Measurements from ENCODE around the gene AGBL1.

AGBL1 gene

DNA sequence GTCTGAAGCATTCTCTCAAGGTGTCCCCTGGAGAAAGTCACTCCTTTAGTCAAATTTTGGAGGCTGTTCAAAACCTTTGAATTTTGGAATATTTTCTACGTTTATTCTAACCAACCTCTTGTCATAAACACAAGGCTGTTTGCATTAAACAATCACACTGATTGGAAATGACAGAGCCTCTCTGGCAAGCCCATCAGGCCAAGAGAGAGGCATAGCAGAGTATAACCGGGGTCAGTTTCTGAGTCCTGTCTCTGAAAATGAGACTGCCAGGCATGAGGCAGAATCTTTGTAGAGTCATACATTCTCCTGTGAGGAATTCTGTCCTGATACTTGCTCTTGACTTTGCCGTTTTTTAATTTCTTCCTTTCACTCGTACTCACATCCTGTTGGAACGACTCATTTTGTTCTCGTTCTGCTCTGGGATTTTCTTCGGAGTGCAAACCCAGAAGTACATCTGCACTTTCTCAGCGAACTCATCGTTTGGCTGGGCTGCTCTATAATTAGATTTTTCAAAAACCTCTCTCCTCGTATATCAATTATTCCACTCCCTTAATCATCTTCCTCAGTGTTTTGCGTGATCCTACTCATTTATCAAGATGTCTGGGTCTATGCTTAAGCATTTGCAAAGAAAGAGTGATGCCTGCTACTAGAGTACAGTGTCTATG lies 114.2 kb downstream of the AGBL1 start:
- TF ChIP-seq, protein P1, sequence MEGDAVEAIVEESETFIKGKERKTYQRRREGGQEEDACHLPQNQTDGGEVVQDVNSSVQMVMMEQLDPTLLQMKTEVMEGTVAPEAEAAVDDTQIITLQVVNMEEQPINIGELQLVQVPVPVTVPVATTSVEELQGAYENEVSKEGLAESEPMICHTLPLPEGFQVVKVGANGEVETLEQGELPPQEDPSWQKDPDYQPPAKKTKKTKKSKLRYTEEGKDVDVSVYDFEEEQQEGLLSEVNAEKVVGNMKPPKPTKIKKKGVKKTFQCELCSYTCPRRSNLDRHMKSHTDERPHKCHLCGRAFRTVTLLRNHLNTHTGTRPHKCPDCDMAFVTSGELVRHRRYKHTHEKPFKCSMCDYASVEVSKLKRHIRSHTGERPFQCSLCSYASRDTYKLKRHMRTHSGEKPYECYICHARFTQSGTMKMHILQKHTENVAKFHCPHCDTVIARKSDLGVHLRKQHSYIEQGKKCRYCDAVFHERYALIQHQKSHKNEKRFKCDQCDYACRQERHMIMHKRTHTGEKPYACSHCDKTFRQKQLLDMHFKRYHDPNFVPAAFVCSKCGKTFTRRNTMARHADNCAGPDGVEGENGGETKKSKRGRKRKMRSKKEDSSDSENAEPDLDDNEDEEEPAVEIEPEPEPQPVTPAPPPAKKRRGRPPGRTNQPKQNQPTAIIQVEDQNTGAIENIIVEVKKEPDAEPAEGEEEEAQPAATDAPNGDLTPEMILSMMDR (IDR thresholded peaks at IDR 0.05; ENCODE audit: poor library complexity, severe bottlenecking): no peak
- no peaks in the 10 kb centered on the region for H3K9me3 ChIP-seq (ENCODE audit: severe bottlenecking)
- no peaks in the 10 kb centered on the region for H3K4me1 ChIP-seq (ENCODE audit: insufficient read depth, poor library complexity, severe bottlenecking)
- DNase-seq (ENCODE audit: low spot score) (no peak), ATAC-seq (ENCODE audit: low read depth) (no peak; the same call in 2 of the 3 replicates)
- peaks cover 7% of the 10 kb centered on the region for H3K27me3 ChIP-seq (ENCODE audit: insufficient read depth, poor library complexity, severe bottlenecking)
- H3K27ac ChIP-seq (ENCODE audit: poor library complexity, severe bottlenecking): no peak overlapping the region
- no peaks in the 10 kb centered on the region for H3K36me3 ChIP-seq (ENCODE audit: low read depth)
- no peak overlapping the region for H3K4me3 ChIP-seq (ENCODE audit: severe bottlenecking)

- ATAC-seq (ENCODE audit: low read depth): no peak
- H3K27ac ChIP-seq (ENCODE audit: poor library complexity, severe bottlenecking): no peak overlapping the region
- TF ChIP-seq, protein P1 (IDR thresholded peaks at IDR 0.05; ENCODE audit: poor library complexity, severe bottlenecking): no peak
Observed at GRCh38 chr15:86197770-86198169, 118.1 kb downstream of the AGBL1 start.

DNA sequence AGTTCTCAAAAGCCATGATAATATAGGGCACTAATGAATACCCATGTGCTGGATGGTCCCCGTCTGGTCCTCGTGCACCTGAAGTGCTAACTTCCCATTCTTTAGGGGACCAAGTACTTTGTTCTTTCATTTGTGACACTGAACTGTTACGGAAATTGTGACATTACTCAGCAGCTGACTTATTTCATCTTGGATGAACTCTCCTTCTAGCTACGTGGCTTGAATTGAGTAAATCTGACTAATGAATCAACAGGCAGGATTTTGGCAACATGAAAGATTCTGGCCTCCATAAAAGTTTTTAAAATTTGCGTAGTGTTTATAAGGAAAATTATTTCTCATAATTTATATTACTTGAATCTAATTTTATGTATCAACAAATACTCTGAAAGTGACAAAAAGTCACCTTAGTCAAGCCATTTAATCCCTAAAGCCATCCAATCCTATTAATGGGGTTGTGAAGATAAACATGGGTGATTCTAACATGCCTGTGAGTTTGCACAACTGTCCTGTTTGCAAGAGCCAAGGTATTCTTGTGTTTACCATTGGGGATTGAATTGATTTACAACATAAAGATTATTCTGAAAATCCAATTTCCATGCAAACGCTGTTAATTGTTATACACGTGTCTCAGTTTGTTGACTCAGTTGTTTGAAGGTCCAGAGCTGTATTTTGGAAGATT lies 119.9 kb downstream of the AGBL1 start:
- H3K36me3 ChIP-seq (ENCODE audit: low read depth): no peaks in the 10 kb centered on the region
- TF ChIP-seq, protein P1 (IDR thresholded peaks at IDR 0.05; ENCODE audit: poor library complexity, severe bottlenecking): no peak
- H3K4me1 ChIP-seq (ENCODE audit: insufficient read depth, poor library complexity, severe bottlenecking): no peaks in the 10 kb centered on the region
- DNase-seq (ENCODE audit: low spot score) (no peak), ATAC-seq (ENCODE audit: low read depth) (no peak)
- H3K4me3 ChIP-seq (ENCODE audit: severe bottlenecking): no peak overlapping the region
- peaks cover 9% of the 10 kb centered on the region for H3K27me3 ChIP-seq (ENCODE audit: insufficient read depth, poor library complexity, severe bottlenecking)
- H3K27ac ChIP-seq (ENCODE audit: poor library complexity, severe bottlenecking): no peak overlapping the region
- no peaks in the 10 kb centered on the region for H3K9me3 ChIP-seq (ENCODE audit: severe bottlenecking)

More at GRCh38 chr15:86197770-86198169, 118.1 kb downstream of the AGBL1 start:
- no peaks in the 10 kb centered on the region for H3K36me3 ChIP-seq (ENCODE audit: low read depth)
- no peak overlapping the region for H3K4me3 ChIP-seq (ENCODE audit: severe bottlenecking)
- H3K4me1 ChIP-seq (ENCODE audit: insufficient read depth, poor library complexity, severe bottlenecking): no peaks in the 10 kb centered on the region
- no peaks in the 10 kb centered on the region for H3K9me3 ChIP-seq (ENCODE audit: severe bottlenecking)
- no peak for DNase-seq (ENCODE audit: low spot score)
- H3K27me3 ChIP-seq (ENCODE audit: insufficient read depth, poor library complexity, severe bottlenecking): peaks cover 12% of the 10 kb centered on the region

DNA sequence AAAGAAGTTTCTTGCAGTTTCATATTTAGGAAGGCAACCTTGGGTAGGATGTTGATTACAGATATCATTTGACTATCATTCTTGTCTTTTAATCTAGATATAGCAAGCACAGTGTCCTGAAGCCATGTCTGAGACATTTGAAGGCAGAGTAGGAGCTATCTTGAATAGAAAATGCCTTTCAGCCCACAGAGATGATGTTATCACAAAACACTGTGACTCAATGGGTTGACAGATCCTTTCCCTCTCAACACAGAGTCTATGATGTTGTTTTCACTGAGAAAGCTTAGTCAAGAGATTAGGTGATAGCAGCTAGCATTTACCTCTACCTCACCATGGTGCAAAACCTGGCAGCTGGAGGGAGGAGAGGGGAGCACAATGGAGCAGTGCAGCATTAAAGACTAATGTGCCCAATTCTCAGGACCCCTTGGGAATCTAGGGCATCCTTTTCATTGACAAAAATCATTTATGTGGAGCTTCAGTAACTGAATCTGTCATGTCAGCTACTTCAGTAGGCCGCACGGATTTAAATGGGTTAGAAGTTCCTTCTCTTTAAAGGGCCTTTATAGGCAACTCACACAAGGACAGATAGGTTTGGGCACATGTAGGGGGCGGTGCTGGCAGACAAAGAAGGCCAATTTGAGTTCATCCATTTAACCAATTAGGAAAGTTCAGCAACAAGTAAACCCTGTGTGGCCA lies 121.8 kb downstream of the AGBL1 start:
- Histone ChIP-seq H3K9me3 (ENCODE audit: severe bottlenecking) (no peaks in the 10 kb centered on the region), H3K27ac (ENCODE audit: poor library complexity, severe bottlenecking) (no peak overlapping the region), H3K4me3 (ENCODE audit: severe bottlenecking) (no peak overlapping the region), H3K27me3 (ENCODE audit: insufficient read depth, poor library complexity, severe bottlenecking) (peaks cover 9% of the 10 kb centered on the region), H3K4me1 (ENCODE audit: insufficient read depth, poor library complexity, severe bottlenecking) (no peaks in the 10 kb centered on the region), H3K36me3 (ENCODE audit: low read depth) (no peaks in the 10 kb centered on the region)
- TF ChIP-seq, protein P1 (IDR thresholded peaks at IDR 0.05; ENCODE audit: poor library complexity, severe bottlenecking): no peak
- DNase-seq (ENCODE audit: low spot score) (no peak), ATAC-seq (ENCODE audit: low read depth) (no peak; the same call in 2 of the 3 replicates)
